ENCODE measurements around the gene RTN4RL2. TPM values are rescaled to one million over a fixed set of nuclear protein-coding genes. Genes with fewer than 3 reads are reported as not detected.

The RTN4RL2 gene
- total RNA-seq, 1 donor from 2014 or later = 0.67 TPM

- Histone ChIP-seq H3K4me3 (ENCODE audit: low read depth, low read length) (no peak overlapping the region), H3K27me3 (ENCODE audit: control insufficient read depth, insufficient read depth, low read length) (peaks cover 5% of the 10 kb centered on the region), H3K36me3 (ENCODE audit: control insufficient read depth, insufficient read depth, low read length) (no peaks in the 10 kb centered on the region)
- DNase-seq (ENCODE audit: low read depth) = no peak
- no peak for TF ChIP-seq CTCF (IDR thresholded peaks at IDR 0.05; ENCODE audit: insufficient read depth, low read length, poor library complexity, severe bottlenecking)
Measured at GRCh38 chr11:57487920-57488659, 27.8 kb downstream of the RTN4RL2 start.

- Histone ChIP-seq H3K27me3 (ENCODE audit: control insufficient read depth, insufficient read depth, low read length) (no peaks in the 10 kb centered on the region), H3K36me3 (ENCODE audit: control insufficient read depth, insufficient read depth, low read length) (no peaks in the 10 kb centered on the region), H3K4me3 (ENCODE audit: low read depth, low read length) (no peak overlapping the region)
- DNase-seq (ENCODE audit: low read depth) = no peak
- no peak for TF ChIP-seq CTCF (IDR thresholded peaks at IDR 0.05; ENCODE audit: insufficient read depth, low read length, poor library complexity, severe bottlenecking)
Measured at GRCh38 chr11:57490456-57491248, 30.3 kb downstream of the RTN4RL2 start.

GRCh38 chr11:57491371-57492061 is 31.2 kb downstream of the RTN4RL2 start:
- no peaks in the 10 kb centered on the region for H3K36me3 ChIP-seq (ENCODE audit: control insufficient read depth, insufficient read depth, low read length)
- no peak overlapping the region for H3K4me3 ChIP-seq (ENCODE audit: low read depth, low read length)
- no peaks in the 10 kb centered on the region for H3K27me3 ChIP-seq (ENCODE audit: control insufficient read depth, insufficient read depth, low read length)
- peak; percentile 67 for TF ChIP-seq CTCF (IDR thresholded peaks at IDR 0.05; ENCODE audit: insufficient read depth, low read length, poor library complexity, severe bottlenecking)
- DNase-seq (ENCODE audit: low read depth) = no peak

GRCh38 chr11:57493507-57494503 is 33.5 kb downstream of the RTN4RL2 start:
- no peaks in the 10 kb centered on the region for H3K36me3 ChIP-seq (ENCODE audit: control insufficient read depth, insufficient read depth, low read length)
- no peaks in the 10 kb centered on the region for H3K27me3 ChIP-seq (ENCODE audit: control insufficient read depth, insufficient read depth, low read length)
- peak; percentile 98 for TF ChIP-seq CTCF (IDR thresholded peaks at IDR 0.05; ENCODE audit: insufficient read depth, low read length, poor library complexity, severe bottlenecking)
- H3K4me3 ChIP-seq (ENCODE audit: low read depth, low read length) = no peak overlapping the region
- DNase-seq (ENCODE audit: low read depth) = no peak

- no peak for DNase-seq (ENCODE audit: low read depth)
- Histone ChIP-seq H3K4me3 (ENCODE audit: low read depth, low read length) (no peak overlapping the region), H3K36me3 (ENCODE audit: control insufficient read depth, insufficient read depth, low read length) (no peaks in the 10 kb centered on the region), H3K27me3 (ENCODE audit: control insufficient read depth, insufficient read depth, low read length) (no peaks in the 10 kb centered on the region)
- no peak for TF ChIP-seq CTCF (IDR thresholded peaks at IDR 0.05; ENCODE audit: insufficient read depth, low read length, poor library complexity, severe bottlenecking)
Measured at GRCh38 chr11:57496109-57496820, 35.9 kb downstream of the RTN4RL2 start.

Measured in kidney epithelial cell (primary cell).